HepG2 (cell line): Measurements from ENCODE around the gene SEBOX. TPM values are rescaled to one million over a fixed set of nuclear protein-coding genes. Genes with fewer than 3 reads are reported as not detected.

ENCODE experiments used
- EED ChIP-seq: sonication (generic); formaldehyde crosslinking; IDR thresholded peaks from 2 replicates; pipeline ENCODE4 v1.5.0; 2020; ENCODE audit warnings: mild to moderate bottlenecking, missing genetic modification reagents
- GFI1 ChIP-seq: sonication (generic); formaldehyde crosslinking; IDR thresholded peaks from 2 replicates; pipeline ENCODE4 v1.5.0; 2020; ENCODE audit warnings: missing genetic modification reagents, mild to moderate bottlenecking, borderline replicate concordance
- KAT2B ChIP-seq: fragments of 150-350 bp; IDR thresholded peaks from 2 replicates; pipeline ENCODE4 v1.6.1; 2014; ENCODE audit warnings: low read depth, low read length, borderline replicate concordance
- NFYC ChIP-seq: IDR thresholded peaks from 2 replicates; pipeline ENCODE4 v1.6.1; 2016; ENCODE audit warnings: missing genetic modification reagents, missing compliant biosample characterization
- PHF21A ChIP-seq: sonication (generic); formaldehyde crosslinking; IDR thresholded peaks from 2 replicates; pipeline ENCODE4 v1.5.0; 2020; ENCODE audit warnings: mild to moderate bottlenecking, missing genetic modification reagents
- PITX1 ChIP-seq: sonication (generic); formaldehyde crosslinking; IDR thresholded peaks from 2 replicates; pipeline ENCODE4 v1.5.1; 2020; ENCODE audit warnings: mild to moderate bottlenecking, missing genetic modification reagents
- SMAD3 ChIP-seq: sonication (generic); formaldehyde crosslinking; IDR thresholded peaks from 2 replicates; pipeline ENCODE4 v1.4.0; 2020; ENCODE audit warnings: missing genetic modification reagents
- YEATS2 ChIP-seq: sonication (generic); formaldehyde crosslinking; IDR thresholded peaks from 2 replicates; pipeline ENCODE4 v1.4.0; 2020; ENCODE audit warnings: missing genetic modification reagents, borderline replicate concordance
- ZNF121 ChIP-seq: sonication (generic); formaldehyde crosslinking; IDR thresholded peaks from 2 replicates; pipeline ENCODE4 v1.5.0; 2020; ENCODE audit warnings: mild to moderate bottlenecking, missing genetic modification reagents
- ZNF17 ChIP-seq: sonication (generic); formaldehyde crosslinking; IDR thresholded peaks from 2 replicates; pipeline ENCODE4 v1.5.0; 2020; ENCODE audit warnings: mild to moderate bottlenecking, missing genetic modification reagents
- ZNF550 ChIP-seq: sonication (generic); formaldehyde crosslinking; IDR thresholded peaks from 2 replicates; pipeline ENCODE4 v1.4.0; 2020; ENCODE audit warnings: mild to moderate bottlenecking, missing genetic modification reagents, borderline replicate concordance
- ZNF598 ChIP-seq: sonication (generic); formaldehyde crosslinking; IDR thresholded peaks from 2 replicates; pipeline ENCODE4 v1.5.1; 2020; ENCODE audit warnings: mild to moderate bottlenecking, missing genetic modification reagents, borderline replicate concordance
- ZNF616 ChIP-seq: sonication (generic); formaldehyde crosslinking; IDR thresholded peaks from 2 replicates; pipeline ENCODE4 v1.5.0; 2020; ENCODE audit warnings: low read depth, mild to moderate bottlenecking, missing genetic modification reagents
- ZNF777 ChIP-seq: sonication (generic); formaldehyde crosslinking; IDR thresholded peaks from 2 replicates; pipeline ENCODE4 v1.4.0; 2020; ENCODE audit warnings: missing genetic modification reagents
- ZNF782 ChIP-seq: sonication (generic); formaldehyde crosslinking; IDR thresholded peaks from 2 replicates; pipeline ENCODE4 v1.4.0; 2020; ENCODE audit warnings: missing genetic modification reagents, mild to moderate bottlenecking, borderline replicate concordance
- polyA plus RNA-seq, 8 experiments: library from polyadenylated mRNA; depleted of rRNA in 3 of 8; stranded (reverse) in 7 of 8; unstranded in 1 of 8; fragments of >200 nt; fragmentation: Illumina TruSeq in 4 of 8; extraction: Trizol in 4 of 8; gene quantifications; 2 replicates each; pipeline versions ENCODE4 v1.2.1 to v1.2.3, GENCODE V29; 2011 to 2016; ENCODE audit warnings: low read depth in 4 of 8, missing spikeins in 1 of 8, mixed read lengths in 1 of 8; ENCODE audit not compliant: insufficient read depth in 1 of 8
- total RNA-seq, 5 experiments: library from RNA; depleted of rRNA; stranded (reverse); fragments of >200 nt; fragmentation: Illumina TruSeq; extraction: Trizol; gene quantifications; 2 replicates each; pipeline ENCODE4 v1.2.3, GENCODE V29; 2016; ENCODE audit warnings: low read depth in 1 of 5
- TF ChIP-seq, protein P1 (sequence below): sonication (generic); formaldehyde crosslinking; IDR thresholded peaks from 2 replicates; pipeline ENCODE4 v1.4.0; 2020; ENCODE audit warnings: low read depth, mild to moderate bottlenecking, missing genetic modification reagents
- TF ChIP-seq, protein P2 (sequence below): IDR thresholded peaks from 2 replicates; pipeline ENCODE4 v1.6.1; 2016; ENCODE audit warnings: missing compliant biosample characterization, missing genetic modification reagents, borderline replicate concordance
- TF ChIP-seq, protein P3 (sequence below): IDR thresholded peaks from 2 replicates; pipeline ENCODE4 v1.6.1; 2018; ENCODE audit warnings: missing genetic modification reagents, mild to moderate bottlenecking, missing compliant biosample characterization
- TF ChIP-seq, protein P4 (sequence below): conservative IDR thresholded peaks from 2 replicates; pipeline ENCODE4 v1.6.1; 2018; ENCODE audit warnings: missing genetic modification reagents
- TF ChIP-seq, protein P5 (sequence below): sonication (generic); formaldehyde crosslinking; conservative IDR thresholded peaks from 2 replicates; pipeline ENCODE4 v1.5.0; 2020; ENCODE audit warnings: missing genetic modification reagents
- TF ChIP-seq, protein P6 (sequence below): sonication (generic); formaldehyde crosslinking; IDR thresholded peaks from 2 replicates; pipeline ENCODE4 v1.8.0; 2022; ENCODE audit warnings: missing genetic modification reagents, mild to moderate bottlenecking, borderline replicate concordance

The SEBOX gene
- total and polyA plus RNA-seq, 2 of the 13 experiments (the other 11 are each of a cell fraction or from before 2014, with no cell fraction given), result not detected

DNA sequence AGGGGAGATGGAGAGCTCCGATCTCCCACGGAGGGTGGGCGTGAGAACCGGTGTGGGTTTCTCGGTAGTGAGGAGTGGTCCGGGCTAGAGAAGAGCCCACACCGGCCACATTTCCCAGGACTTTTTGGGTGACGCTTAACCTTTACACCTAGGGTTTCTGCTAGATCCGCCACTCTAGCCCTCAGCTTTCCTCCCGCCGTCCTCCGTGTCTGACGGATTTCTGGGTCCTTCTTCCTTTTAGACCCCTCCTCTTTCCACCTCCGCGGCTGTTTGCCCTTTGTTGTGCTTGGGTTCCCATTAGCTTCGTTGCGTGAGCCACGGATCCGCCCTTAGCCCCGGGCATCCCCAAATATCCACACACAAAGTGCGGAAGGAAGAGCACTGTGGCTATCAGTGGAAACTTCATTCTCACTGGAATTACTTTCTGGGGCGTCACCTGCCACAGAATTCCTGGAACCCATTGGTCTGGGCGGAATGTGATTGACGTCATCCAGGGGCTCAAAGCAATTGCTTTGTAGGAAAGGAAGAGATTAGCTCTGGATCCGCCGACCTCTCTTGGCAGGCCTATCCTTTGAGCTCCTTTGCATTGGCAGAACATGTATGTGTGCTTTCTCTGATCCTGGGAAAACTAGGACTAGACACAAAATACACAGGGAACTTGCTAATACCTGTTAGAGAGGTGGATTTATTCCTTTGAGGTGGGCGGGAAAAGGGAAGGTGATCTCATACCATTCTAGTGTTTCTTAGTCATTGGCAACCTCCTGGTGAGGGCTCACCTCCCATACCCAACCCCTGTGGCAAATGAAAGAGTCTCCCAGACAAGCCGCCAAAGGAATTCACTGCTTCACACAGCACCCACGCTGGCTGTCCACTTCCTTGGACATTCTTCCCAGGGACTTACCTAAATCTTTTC is 28.8 kb downstream of the SEBOX start (continued):
- TF ChIP-seq, protein P1, sequence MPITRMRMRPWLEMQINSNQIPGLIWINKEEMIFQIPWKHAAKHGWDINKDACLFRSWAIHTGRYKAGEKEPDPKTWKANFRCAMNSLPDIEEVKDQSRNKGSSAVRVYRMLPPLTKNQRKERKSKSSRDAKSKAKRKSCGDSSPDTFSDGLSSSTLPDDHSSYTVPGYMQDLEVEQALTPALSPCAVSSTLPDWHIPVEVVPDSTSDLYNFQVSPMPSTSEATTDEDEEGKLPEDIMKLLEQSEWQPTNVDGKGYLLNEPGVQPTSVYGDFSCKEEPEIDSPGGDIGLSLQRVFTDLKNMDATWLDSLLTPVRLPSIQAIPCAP (CRISPR knock-in tag), result no peak
- TF ChIP-seq ZNF550 (CRISPR knock-in tag), result no peak
- no peak for TF ChIP-seq ZNF782 (CRISPR knock-in tag)
- TF ChIP-seq ZNF598, result no peak
- TF ChIP-seq, protein P2, sequence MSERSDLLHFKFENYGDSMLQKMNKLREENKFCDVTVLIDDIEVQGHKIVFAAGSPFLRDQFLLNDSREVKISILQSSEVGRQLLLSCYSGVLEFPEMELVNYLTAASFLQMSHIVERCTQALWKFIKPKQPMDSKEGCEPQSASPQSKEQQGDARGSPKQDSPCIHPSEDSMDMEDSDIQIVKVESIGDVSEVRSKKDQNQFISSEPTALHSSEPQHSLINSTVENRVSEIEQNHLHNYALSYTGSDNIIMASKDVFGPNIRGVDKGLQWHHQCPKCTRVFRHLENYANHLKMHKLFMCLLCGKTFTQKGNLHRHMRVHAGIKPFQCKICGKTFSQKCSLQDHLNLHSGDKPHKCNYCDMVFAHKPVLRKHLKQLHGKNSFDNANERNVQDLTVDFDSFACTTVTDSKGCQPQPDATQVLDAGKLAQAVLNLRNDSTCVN (CRISPR knock-in tag), result no peak
- TF ChIP-seq, protein P3, sequence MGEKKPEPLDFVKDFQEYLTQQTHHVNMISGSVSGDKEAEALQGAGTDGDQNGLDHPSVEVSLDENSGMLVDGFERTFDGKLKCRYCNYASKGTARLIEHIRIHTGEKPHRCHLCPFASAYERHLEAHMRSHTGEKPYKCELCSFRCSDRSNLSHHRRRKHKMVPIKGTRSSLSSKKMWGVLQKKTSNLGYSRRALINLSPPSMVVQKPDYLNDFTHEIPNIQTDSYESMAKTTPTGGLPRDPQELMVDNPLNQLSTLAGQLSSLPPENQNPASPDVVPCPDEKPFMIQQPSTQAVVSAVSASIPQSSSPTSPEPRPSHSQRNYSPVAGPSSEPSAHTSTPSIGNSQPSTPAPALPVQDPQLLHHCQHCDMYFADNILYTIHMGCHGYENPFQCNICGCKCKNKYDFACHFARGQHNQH (CRISPR knock-in tag), result no peak
- no peak for TF ChIP-seq ZNF777 (CRISPR knock-in tag)
- no peak for TF ChIP-seq YEATS2 (CRISPR knock-in tag)
- TF ChIP-seq ZNF616 (CRISPR knock-in tag), result 0 out of 2 replicates have a peak, but pooled peaks have one; percentile 5
- TF ChIP-seq, protein P4, sequence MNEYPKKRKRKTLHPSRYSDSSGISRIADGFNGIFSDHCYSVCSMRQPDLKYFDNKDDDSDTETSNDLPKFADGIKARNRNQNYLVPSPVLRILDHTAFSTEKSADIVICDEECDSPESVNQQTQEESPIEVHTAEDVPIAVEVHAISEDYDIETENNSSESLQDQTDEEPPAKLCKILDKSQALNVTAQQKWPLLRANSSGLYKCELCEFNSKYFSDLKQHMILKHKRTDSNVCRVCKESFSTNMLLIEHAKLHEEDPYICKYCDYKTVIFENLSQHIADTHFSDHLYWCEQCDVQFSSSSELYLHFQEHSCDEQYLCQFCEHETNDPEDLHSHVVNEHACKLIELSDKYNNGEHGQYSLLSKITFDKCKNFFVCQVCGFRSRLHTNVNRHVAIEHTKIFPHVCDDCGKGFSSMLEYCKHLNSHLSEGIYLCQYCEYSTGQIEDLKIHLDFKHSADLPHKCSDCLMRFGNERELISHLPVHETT, result 0 out of 2 replicates have a peak, but pooled peaks have one; percentile 5
- peak; percentile 41; the same call in 1 of the 2 replicates for TF ChIP-seq PHF21A
- TF ChIP-seq PITX1, result no peak
- TF ChIP-seq NFYC (CRISPR knock-in tag), result peak; percentile 39; the same call in 1 of the 2 replicates
- TF ChIP-seq, protein P5, sequence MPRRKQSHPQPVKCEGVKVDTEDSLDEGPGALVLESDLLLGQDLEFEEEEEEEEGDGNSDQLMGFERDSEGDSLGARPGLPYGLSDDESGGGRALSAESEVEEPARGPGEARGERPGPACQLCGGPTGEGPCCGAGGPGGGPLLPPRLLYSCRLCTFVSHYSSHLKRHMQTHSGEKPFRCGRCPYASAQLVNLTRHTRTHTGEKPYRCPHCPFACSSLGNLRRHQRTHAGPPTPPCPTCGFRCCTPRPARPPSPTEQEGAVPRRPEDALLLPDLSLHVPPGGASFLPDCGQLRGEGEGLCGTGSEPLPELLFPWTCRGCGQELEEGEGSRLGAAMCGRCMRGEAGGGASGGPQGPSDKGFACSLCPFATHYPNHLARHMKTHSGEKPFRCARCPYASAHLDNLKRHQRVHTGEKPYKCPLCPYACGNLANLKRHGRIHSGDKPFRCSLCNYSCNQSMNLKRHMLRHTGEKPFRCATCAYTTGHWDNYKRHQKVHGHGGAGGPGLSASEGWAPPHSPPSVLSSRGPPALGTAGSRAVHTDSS (CRISPR knock-in tag), result no peak
- TF ChIP-seq GFI1 (CRISPR knock-in tag), result no peak
- TF ChIP-seq SMAD3 (CRISPR knock-in tag), result peak; percentile 18; the same call in 1 of the 2 replicates
- no peak for TF ChIP-seq ZNF17 (CRISPR knock-in tag)
- TF ChIP-seq EED (CRISPR knock-in tag), result peak; percentile 32; the same call in 1 of the 2 replicates
- TF ChIP-seq KAT2B, result no peak
- TF ChIP-seq, protein P6, sequence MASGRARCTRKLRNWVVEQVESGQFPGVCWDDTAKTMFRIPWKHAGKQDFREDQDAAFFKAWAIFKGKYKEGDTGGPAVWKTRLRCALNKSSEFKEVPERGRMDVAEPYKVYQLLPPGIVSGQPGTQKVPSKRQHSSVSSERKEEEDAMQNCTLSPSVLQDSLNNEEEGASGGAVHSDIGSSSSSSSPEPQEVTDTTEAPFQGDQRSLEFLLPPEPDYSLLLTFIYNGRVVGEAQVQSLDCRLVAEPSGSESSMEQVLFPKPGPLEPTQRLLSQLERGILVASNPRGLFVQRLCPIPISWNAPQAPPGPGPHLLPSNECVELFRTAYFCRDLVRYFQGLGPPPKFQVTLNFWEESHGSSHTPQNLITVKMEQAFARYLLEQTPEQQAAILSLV (CRISPR knock-in tag), result 0 out of 2 replicates have a peak, but pooled peaks have one; percentile 25
- TF ChIP-seq ZNF121, result 0 out of 2 replicates have a peak, but pooled peaks have one; percentile 15
